BLaER1 (cell line): Measurements from ENCODE around the gene SPRR1B.
"Not testable (repeated sequence)": the region's sequence is repeated elsewhere in the genome, so short reads cannot be mapped to it uniquely, and the experiment has no call there.

Experiments
- H3K27ac ChIP-seq: shearing (Covaris generic); formaldehyde crosslinking; 2 replicates; pipeline ENCODE4 v1.8.1; 2022
- H3K27me3 ChIP-seq: shearing (Covaris generic); formaldehyde crosslinking; 2 replicates; pipeline ENCODE4 v1.8.1; 2022
- H3K36me3 ChIP-seq: shearing (Covaris generic); formaldehyde crosslinking; 2 replicates; pipeline ENCODE4 v1.8.1; 2022
- H3K4me1 ChIP-seq: shearing (Covaris generic); formaldehyde crosslinking; 2 replicates; pipeline ENCODE4 v1.8.1; 2022
- H3K4me2 ChIP-seq: shearing (Covaris generic); formaldehyde crosslinking; 2 replicates; pipeline ENCODE4 v1.8.1; 2022
- H3K4me3 ChIP-seq: shearing (Covaris generic); formaldehyde crosslinking; 2 replicates; pipeline ENCODE4 v1.8.1; 2022
- H3K9ac ChIP-seq: shearing (Covaris generic); formaldehyde crosslinking; 2 replicates; pipeline ENCODE4 v1.8.1; 2022
- H3K9me3 ChIP-seq: shearing (Covaris generic); formaldehyde crosslinking; 2 replicates; pipeline ENCODE4 v1.8.1; 2022
- H4K20me1 ChIP-seq: shearing (Covaris generic); formaldehyde crosslinking; 2 replicates; pipeline ENCODE4 v1.8.1; 2022
- Cebpa-rat ChIP-seq: shearing (Covaris generic); IDR thresholded peaks from 2 replicates; pipeline ENCODE4 v1.8.1; 2022

SPRR1B gene

GRCh38 chr1:153032677-153033308, 1.8 kb downstream of the SPRR1B start:
- H3K4me3 ChIP-seq, result no peak overlapping the region
- no peaks in the 10 kb centered on the region for H4K20me1 ChIP-seq
- H3K4me2 ChIP-seq, result peak overlapping the region; percentile 66
- peaks cover 23% of the 10 kb centered on the region for H3K4me1 ChIP-seq
- H3K9me3 ChIP-seq, result no peaks in the 10 kb centered on the region
- no peaks in the 10 kb centered on the region for H3K27me3 ChIP-seq
- H3K9ac ChIP-seq, result no peak overlapping the region
- TF ChIP-seq Cebpa-rat, result no peak
- H3K36me3 ChIP-seq, result no peaks in the 10 kb centered on the region
- no peak overlapping the region for H3K27ac ChIP-seq

GRCh38 chr1:153035211-153035610, 4.2 kb downstream of the SPRR1B start:
- H3K4me1 ChIP-seq, result peaks cover 23% of the 10 kb centered on the region
- no peak overlapping the region for H3K4me2 ChIP-seq
- H3K27ac ChIP-seq, result no peak overlapping the region
- no peak overlapping the region for H3K9ac ChIP-seq
- no peaks in the 10 kb centered on the region for H3K9me3 ChIP-seq
- H4K20me1 ChIP-seq, result no peaks in the 10 kb centered on the region
- TF ChIP-seq Cebpa-rat, result no peak
- no peak overlapping the region for H3K4me3 ChIP-seq
- no peaks in the 10 kb centered on the region for H3K36me3 ChIP-seq
- H3K27me3 ChIP-seq, result no peaks in the 10 kb centered on the region

GRCh38 chr1:153040950-153041631, 10.1 kb downstream of the SPRR1B start, which contains the start of gene SPRR2D:
Gene SPRR2D (minus strand): TSS chr1:153041120. CDS start chr1:153040346, 774 bp downstream.
- no peaks in the 10 kb centered on the region for H3K27me3 ChIP-seq
- H3K4me1 ChIP-seq, result peaks cover 3% of the 10 kb centered on the region; the same call in 1 of the 2 replicates
- H3K4me2 ChIP-seq, result no peak within 1 kb of the TSS

DNA sequence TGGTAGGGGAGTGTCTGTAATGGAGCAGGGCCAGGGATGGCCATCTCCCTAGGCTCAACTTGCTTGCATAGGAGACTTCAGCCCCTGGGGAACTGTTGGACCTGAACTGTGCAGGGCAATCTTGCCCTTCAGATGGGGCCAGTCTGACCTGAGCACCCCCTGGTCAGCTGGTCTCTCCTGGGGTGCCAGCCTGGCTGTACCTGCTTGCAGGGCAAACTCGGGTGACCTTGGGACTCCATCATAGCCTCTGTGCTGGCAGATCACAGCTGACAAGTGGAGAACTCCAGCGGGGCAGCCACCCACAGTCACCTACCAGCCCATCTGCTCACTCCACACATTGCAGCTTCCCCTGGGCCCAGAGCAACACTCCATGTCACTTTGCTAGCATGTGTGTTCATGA, 18.2 kb downstream of the SPRR1B start:
- no peak overlapping the region for H3K4me2 ChIP-seq
- peaks cover 10% of the 10 kb centered on the region; the same call in 1 of the 2 replicates for H3K4me1 ChIP-seq
- no peak for TF ChIP-seq Cebpa-rat
- no peak overlapping the region for H3K9ac ChIP-seq
- no peak overlapping the region for H3K4me3 ChIP-seq
- H3K27me3 ChIP-seq, result no peaks in the 10 kb centered on the region
- H3K27ac ChIP-seq, result no peak overlapping the region
- no peaks in the 10 kb centered on the region for H4K20me1 ChIP-seq
- H3K36me3 ChIP-seq, result no peaks in the 10 kb centered on the region
- peaks cover 12% of the 10 kb centered on the region; the same call in 1 of the 2 replicates for H3K9me3 ChIP-seq

More at GRCh38 chr1:153040950-153041631, 10.1 kb downstream of the SPRR1B start, which contains the start of gene SPRR2D:
- no peaks in the 10 kb centered on the region for H3K9me3 ChIP-seq
- no peak within 1 kb of the TSS for H3K4me3 ChIP-seq
- no peak within 1 kb of the TSS for H3K27ac ChIP-seq
- no peaks in the 10 kb centered on the region for H3K36me3 ChIP-seq
- no peak within 1 kb of the TSS for H3K9ac ChIP-seq
- H4K20me1 ChIP-seq, result no peaks in the 10 kb centered on the region
- no peak for TF ChIP-seq Cebpa-rat

- H3K36me3 ChIP-seq, H3K27ac ChIP-seq, H3K4me3 ChIP-seq, H3K9me3 ChIP-seq, H3K9ac ChIP-seq, H4K20me1 ChIP-seq, H3K27me3 ChIP-seq, H3K4me2 ChIP-seq: not testable (repeated sequence)
- H3K4me1 ChIP-seq, result peaks cover 17% of the 10 kb centered on the region
Observed at GRCh38 chr1:153056111-153056510, 25.1 kb downstream of the SPRR1B start.

DNA sequence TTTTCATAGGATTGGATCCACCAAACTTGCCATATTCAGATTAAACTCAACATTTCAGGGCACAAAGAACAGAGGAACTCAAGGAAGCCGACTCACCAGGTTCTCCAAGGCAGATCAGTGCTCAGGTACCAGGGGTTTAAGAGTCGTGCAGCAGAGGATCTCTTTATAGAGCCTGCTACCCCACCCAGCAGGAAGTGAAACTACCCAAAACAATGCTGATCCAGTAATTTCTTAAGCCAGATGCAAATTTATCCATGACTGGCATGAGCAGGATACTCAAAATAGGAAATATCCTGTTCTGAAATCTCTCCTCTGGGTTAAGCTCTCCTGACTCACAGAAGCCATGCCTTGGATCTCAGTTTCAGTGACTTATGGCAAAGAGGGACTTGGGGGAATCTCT, 26.4 kb downstream of the SPRR1B start, which contains the start of gene SPRR2A:
Gene SPRR2A, minus strand, starts transcription at position 138 of the 400 bp plus-strand sequence. CDS start 777 bp downstream, outside the sequence.
- no peak within 1 kb of the TSS for H3K9ac ChIP-seq
- peak within 1 kb of the TSS; percentile 8; the same call in 1 of the 2 replicates for H3K4me2 ChIP-seq

GRCh38 chr1:153058154-153058553, 27.2 kb downstream of the SPRR1B start:
- H3K4me1 ChIP-seq, result peaks cover 17% of the 10 kb centered on the region
- H3K4me3 ChIP-seq, result no peak overlapping the region
- TF ChIP-seq Cebpa-rat, result no peak
- H3K9me3 ChIP-seq, result no peaks in the 10 kb centered on the region
- no peaks in the 10 kb centered on the region for H3K36me3 ChIP-seq
- no peaks in the 10 kb centered on the region for H3K27me3 ChIP-seq
- no peak overlapping the region for H3K27ac ChIP-seq
- no peak overlapping the region for H3K4me2 ChIP-seq
- H3K9ac ChIP-seq, result no peak overlapping the region
- H4K20me1 ChIP-seq, result no peaks in the 10 kb centered on the region

More for the DNA sequence above, 26.4 kb downstream of the SPRR1B start, which contains the start of gene SPRR2A:
- H3K4me3 ChIP-seq, result no peak within 1 kb of the TSS
- no peaks in the 10 kb centered on the region for H4K20me1 ChIP-seq
- peaks cover 17% of the 10 kb centered on the region for H3K4me1 ChIP-seq
- no peaks in the 10 kb centered on the region for H3K9me3 ChIP-seq
- no peak for TF ChIP-seq Cebpa-rat
- no peaks in the 10 kb centered on the region for H3K27me3 ChIP-seq
- H3K27ac ChIP-seq, result no peak within 1 kb of the TSS
- H3K36me3 ChIP-seq, result no peaks in the 10 kb centered on the region

DNA sequence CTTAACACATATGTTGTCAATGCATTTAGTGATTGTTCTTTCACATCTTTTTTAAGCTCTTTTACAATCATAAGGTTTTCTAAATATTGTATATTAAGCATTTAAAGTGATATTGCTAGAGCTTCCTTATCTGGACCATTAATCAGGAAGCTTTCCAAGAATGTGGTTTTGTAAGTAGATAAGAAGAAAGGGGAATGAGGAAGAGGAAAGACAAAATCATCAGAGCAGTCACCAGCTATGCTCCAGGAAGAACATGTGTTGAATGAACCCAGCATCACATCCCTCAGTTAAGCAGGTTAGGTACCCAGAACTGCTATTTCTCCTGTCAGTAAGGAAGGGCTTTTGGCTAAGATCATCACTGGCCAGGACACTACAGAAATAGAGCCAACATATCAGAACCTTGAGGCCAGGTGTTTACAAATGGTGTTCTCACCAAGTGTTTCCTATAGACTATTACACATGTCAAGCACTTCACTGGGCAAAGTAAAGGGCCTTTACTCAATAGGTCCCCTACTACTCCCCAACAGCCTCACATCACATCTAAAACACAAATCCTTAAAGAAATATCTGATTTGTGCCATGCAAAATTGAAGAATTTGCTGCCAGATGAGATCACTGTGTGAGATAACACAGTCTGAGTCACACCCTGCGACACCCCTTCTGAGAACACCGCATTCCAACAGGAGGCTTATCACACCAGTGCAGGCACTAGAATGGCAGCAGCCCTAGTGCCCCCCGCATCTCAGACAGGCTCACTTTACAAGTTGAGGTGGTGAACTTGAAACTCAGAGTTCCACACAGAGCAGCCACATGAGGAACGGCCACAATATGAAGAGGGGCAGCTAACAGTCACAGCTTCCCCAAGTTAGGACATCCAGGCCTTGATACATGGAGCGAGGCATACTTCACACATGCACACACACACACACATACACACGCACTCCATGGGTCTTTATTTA, 28.1 kb downstream of the SPRR1B start:
- Histone ChIP-seq H3K36me3 (no peaks in the 10 kb centered on the region), H3K9ac (no peak overlapping the region), H4K20me1 (no peaks in the 10 kb centered on the region), H3K4me3 (no peak overlapping the region), H3K27me3 (no peaks in the 10 kb centered on the region), H3K4me1 (peaks cover 17% of the 10 kb centered on the region), H3K4me2 (no peak overlapping the region), H3K9me3 (no peaks in the 10 kb centered on the region), H3K27ac (no peak overlapping the region)
- no peak for TF ChIP-seq Cebpa-rat

DNA sequence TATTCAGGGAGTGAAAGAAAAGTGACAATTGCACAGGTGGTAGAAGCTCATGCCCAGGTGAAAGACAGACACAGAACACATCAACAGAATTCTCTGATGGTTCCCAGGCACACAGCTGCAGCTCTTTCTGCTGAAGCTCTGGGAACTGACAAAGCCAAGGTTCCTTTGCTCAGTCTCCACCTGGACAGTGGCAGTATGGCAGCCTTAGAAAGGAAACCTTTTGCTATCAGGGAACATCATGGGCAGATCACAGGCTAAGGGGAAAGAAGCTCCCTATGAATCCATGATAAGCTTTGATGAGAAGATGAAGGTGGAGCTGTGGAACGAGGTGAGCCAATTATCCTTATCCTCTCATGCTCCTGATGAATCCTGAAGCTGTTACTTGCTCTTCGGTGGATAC, 39.2 kb downstream of the SPRR1B start:
- Histone ChIP-seq H3K9ac (no peak overlapping the region), H3K4me3 (no peak overlapping the region), H3K27me3 (no peaks in the 10 kb centered on the region), H3K27ac (no peak overlapping the region), H3K9me3 (no peaks in the 10 kb centered on the region), H3K4me1 (no peaks in the 10 kb centered on the region), H4K20me1 (no peaks in the 10 kb centered on the region), H3K36me3 (no peaks in the 10 kb centered on the region), H3K4me2 (no peak overlapping the region)
- no peak for TF ChIP-seq Cebpa-rat
